DND-41 (cell line): ENCODE results near the gene MR1.
"Not testable (repeated sequence)": the region's sequence is repeated elsewhere in the genome, so short reads cannot be mapped to it uniquely, and the experiment has no call there.

Experiments used
- ATAC-seq: fragments of 200-7000 bp; cut with Tn5 transposase; 3 replicates; pipeline ENCODE4 v1.9.1; 2021; ENCODE audit warnings: low read depth; ENCODE audit not compliant: insufficient read depth
- DNase-seq: peaks from one replicate; pipeline ENCODE4 v3.0.0-alpha.2; 2020
- H2AFZ ChIP-seq: 2 replicates; pipeline ENCODE4 v1.6.0; 2012; ENCODE audit warnings: low read depth, low read length
- H3K27ac ChIP-seq: 2 replicates; pipeline ENCODE4 v1.5.1; 2012; ENCODE audit warnings: low read length, inconsistent platforms
- H3K27me3 ChIP-seq: fragments of 200-600 bp; sonication (generic); 2 replicates; pipeline ENCODE4 v1.6.0; 2012; ENCODE audit warnings: low read length, mild to moderate bottlenecking, inconsistent platforms; ENCODE audit not compliant: insufficient read depth, poor library complexity
- H3K36me3 ChIP-seq: 2 replicates; pipeline ENCODE4 v1.5.1; 2012; ENCODE audit warnings: low read length, inconsistent platforms; ENCODE audit not compliant: insufficient read depth
- H3K4me1 ChIP-seq: 2 replicates; pipeline ENCODE4 v1.5.1; 2012; ENCODE audit warnings: mild to moderate bottlenecking, low read length; ENCODE audit not compliant: insufficient read depth
- H3K4me2 ChIP-seq: 2 replicates; pipeline ENCODE4 v1.6.0; 2012; ENCODE audit warnings: mild to moderate bottlenecking, moderate library complexity, low read length, inconsistent platforms; ENCODE audit not compliant: insufficient read depth
- H3K4me3 ChIP-seq, 2 experiments: fragments of 200-600 bp in 1 of 2; shearing (Covaris generic) in 1 of 2; 2 replicates each; pipeline ENCODE4 v1.5.1; 2012 to 2016; ENCODE audit warnings: inconsistent platforms in 2 of 2, low read length in 2 of 2, mild to moderate bottlenecking in 2 of 2, low read depth in 1 of 2, moderate library complexity in 1 of 2
- H3K79me2 ChIP-seq: 2 replicates; pipeline ENCODE4 v1.6.0; 2012; ENCODE audit warnings: low read length, inconsistent platforms; ENCODE audit not compliant: insufficient read depth
- H3K9ac ChIP-seq: 2 replicates; pipeline ENCODE4 v1.6.0; 2012; ENCODE audit warnings: low read depth, mild to moderate bottlenecking, inconsistent platforms, low read length, moderate library complexity
- H3K9me3 ChIP-seq: 2 replicates; pipeline ENCODE4 v1.5.1; 2012; ENCODE audit warnings: low read length, moderate library complexity, mild to moderate bottlenecking, inconsistent platforms; ENCODE audit not compliant: insufficient read depth, severe bottlenecking
- H4K20me1 ChIP-seq: 2 replicates; pipeline ENCODE4 v1.6.0; 2012; ENCODE audit warnings: low read length; ENCODE audit not compliant: insufficient read depth
- EZH2 ChIP-seq: IDR thresholded peaks from 3 replicates; pipeline ENCODE4 v1.6.1; 2012; ENCODE audit warnings: borderline replicate concordance, low read depth, mild to moderate bottlenecking, moderate library complexity, low read length, inconsistent platforms; ENCODE audit not compliant: severe bottlenecking
- TF ChIP-seq, protein P1 (sequence below): IDR thresholded peaks from 2 replicates; pipeline ENCODE4 v1.5.1; 2012; ENCODE audit warnings: borderline replicate concordance, low read length, moderate library complexity, mild to moderate bottlenecking; ENCODE audit not compliant: poor library complexity, severe bottlenecking; ENCODE audit errors: extremely low read depth

MR1 gene

DNA sequence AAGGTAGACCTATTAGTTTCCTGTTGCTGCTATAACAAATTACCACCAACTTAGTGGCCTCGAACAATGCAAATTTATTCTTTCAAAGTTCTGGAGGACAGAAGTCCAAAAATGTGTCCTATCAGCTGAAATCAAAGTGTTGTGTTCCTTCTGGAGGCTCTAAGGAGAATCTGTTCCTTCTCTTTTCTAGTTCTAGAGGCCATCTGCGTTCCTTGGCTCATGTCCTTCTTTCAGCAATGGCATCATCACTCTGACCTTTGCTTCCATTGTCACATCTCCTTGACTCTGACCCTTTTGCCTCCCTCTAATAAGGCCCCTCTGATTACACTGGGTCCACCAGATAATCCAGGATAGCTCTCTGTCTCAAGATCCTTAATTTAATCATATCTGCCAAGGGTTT lies 1.2 kb upstream of the MR1 start:
- no peaks in the 10 kb centered on the region for H3K9me3 ChIP-seq
- peaks cover 44% of the 10 kb centered on the region for H3K4me1 ChIP-seq
- H3K4me2 ChIP-seq = no peak overlapping the region
- no peaks in the 10 kb centered on the region for H3K27me3 ChIP-seq
- DNase-seq (no peak), ATAC-seq (no peak)
- TF ChIP-seq, protein P1, sequence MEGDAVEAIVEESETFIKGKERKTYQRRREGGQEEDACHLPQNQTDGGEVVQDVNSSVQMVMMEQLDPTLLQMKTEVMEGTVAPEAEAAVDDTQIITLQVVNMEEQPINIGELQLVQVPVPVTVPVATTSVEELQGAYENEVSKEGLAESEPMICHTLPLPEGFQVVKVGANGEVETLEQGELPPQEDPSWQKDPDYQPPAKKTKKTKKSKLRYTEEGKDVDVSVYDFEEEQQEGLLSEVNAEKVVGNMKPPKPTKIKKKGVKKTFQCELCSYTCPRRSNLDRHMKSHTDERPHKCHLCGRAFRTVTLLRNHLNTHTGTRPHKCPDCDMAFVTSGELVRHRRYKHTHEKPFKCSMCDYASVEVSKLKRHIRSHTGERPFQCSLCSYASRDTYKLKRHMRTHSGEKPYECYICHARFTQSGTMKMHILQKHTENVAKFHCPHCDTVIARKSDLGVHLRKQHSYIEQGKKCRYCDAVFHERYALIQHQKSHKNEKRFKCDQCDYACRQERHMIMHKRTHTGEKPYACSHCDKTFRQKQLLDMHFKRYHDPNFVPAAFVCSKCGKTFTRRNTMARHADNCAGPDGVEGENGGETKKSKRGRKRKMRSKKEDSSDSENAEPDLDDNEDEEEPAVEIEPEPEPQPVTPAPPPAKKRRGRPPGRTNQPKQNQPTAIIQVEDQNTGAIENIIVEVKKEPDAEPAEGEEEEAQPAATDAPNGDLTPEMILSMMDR = no peak
- no peak for TF ChIP-seq EZH2
- H3K27ac ChIP-seq = peak overlapping the region; percentile 83
- peaks cover 33% of the 10 kb centered on the region for H3K79me2 ChIP-seq
- H3K4me3 ChIP-seq = no peak overlapping the region
- peak overlapping the region; percentile 88 for H2AFZ ChIP-seq
- H3K9ac ChIP-seq = no peak overlapping the region
- no peaks in the 10 kb centered on the region for H3K36me3 ChIP-seq
- H4K20me1 ChIP-seq = no peaks in the 10 kb centered on the region

DNA sequence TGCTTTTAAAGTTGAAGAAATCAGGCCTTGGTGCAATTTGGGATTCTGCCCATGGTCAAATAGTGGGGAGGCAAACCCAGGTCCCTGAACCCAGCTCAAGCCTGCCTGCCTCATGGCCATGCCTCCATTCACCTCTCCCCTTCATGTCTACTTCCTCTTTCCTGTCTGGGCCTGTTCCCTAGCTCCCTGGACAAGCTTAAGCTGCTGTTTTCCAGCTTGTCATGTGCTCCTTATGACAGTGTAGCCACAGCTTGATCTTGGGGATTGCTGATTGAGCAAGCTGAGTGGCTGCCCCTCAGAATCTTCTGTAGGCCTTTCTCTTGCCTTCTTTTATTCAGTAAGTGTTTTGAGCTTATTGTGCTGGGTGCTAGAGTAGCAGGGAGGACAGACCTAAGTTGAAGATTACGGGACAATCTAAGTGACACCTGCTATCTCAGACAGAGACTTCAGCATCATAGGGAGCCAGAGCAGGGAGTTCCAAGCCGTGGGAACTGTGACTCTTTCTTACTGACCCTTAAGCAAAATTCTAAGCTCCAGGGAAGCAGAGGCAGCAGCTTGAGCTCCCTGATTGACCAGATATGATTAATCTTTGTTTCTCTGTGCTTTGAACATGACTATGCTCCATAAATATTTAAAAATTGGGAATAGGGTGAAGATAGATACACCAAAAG lies 520 bp upstream of the MR1 start:
- Histone ChIP-seq H3K27ac (peak overlapping the region; percentile 83), H3K9me3 (no peaks in the 10 kb centered on the region), H3K9ac (peak overlapping the region; percentile 68), H3K36me3 (peaks cover 3% of the 10 kb centered on the region; the same call in 1 of the 2 replicates), H3K4me1 (peaks cover 46% of the 10 kb centered on the region), H3K27me3 (no peaks in the 10 kb centered on the region), H3K4me3 (peak overlapping the region; percentile 52 to 69; a peak in 3 of 4 replicates), H3K4me2 (peak overlapping the region; percentile 82), H2AFZ (peak overlapping the region; percentile 88), H4K20me1 (no peaks in the 10 kb centered on the region), H3K79me2 (peaks cover 39% of the 10 kb centered on the region)
- ATAC-seq = peak; percentile 61
- peak; percentile 54 for DNase-seq
- TF ChIP-seq EZH2 = no peak
- TF ChIP-seq, protein P1 = no peak

DNA sequence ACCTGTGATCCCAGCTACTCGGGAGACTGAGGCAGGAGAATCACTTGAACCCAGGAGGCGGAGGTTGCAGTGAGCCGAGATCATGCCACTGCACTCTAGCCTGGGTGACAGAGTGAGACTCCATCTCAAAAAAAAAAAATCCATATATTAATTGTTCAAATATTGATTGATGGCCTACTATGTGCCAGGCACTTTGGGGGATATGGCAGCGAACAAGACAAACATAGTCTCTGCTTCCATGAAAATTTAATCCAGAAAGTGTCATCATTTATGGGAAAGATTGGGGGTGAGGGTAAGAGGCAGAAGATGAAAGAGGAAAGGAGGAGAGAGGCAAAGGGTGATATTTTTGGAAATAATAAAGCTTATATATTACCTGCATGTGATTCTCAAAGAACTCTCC lies 1.4 kb downstream of the MR1 start:
- H3K27ac ChIP-seq, H3K4me3 ChIP-seq, ATAC-seq, DNase-seq, H3K9ac ChIP-seq, H3K9me3 ChIP-seq, H4K20me1 ChIP-seq, H3K27me3 ChIP-seq, H2AFZ ChIP-seq: not testable (repeated sequence)
- Histone ChIP-seq H3K4me2 (peak overlapping the region; percentile 82), H3K36me3 (peaks cover 11% of the 10 kb centered on the region; the same call in 1 of the 2 replicates), H3K79me2 (peaks cover 52% of the 10 kb centered on the region), H3K4me1 (peaks cover 49% of the 10 kb centered on the region)

DNA sequence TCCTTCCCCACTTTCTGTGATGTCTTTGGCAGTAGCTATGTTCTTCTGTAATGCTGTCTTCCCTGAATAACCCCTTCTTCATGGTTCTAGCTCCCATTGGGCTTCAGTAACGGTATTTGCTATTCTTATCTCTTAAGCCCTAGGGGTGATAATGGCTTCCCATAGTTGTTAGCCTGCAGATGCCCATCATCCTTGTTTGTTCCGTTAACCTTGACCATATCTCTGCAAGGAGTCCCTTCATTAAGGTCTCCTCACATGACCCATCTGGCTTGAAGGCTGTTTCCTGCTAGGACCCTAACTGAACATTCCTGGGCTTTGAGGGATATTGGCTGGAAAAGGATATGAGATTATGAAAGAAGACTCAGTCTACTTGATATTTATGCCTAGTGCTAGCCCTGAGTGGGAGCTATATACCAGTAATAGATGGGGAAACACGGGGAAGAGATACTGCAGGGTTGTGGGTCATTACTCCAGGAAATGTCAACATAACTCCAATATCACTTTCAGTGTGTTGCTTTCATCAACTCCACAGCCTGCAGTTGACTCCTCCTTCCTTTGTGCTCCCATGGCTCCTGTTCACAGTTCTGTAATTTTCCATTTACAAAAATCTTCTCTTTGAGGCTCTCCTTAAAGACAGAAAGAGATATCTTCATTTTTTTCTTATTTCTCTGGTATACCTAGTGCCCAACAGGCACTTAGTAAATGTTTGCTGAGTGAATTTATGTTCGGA lies 2.5 kb downstream of the MR1 start:
- Histone ChIP-seq H2AFZ (no peak overlapping the region), H3K79me2 (peaks cover 59% of the 10 kb centered on the region), H3K27ac (peak overlapping the region; percentile 21; the same call in 1 of the 2 replicates), H3K4me1 (peaks cover 49% of the 10 kb centered on the region), H3K9me3 (no peaks in the 10 kb centered on the region), H4K20me1 (0 out of 2 replicates have a peak, but pooled peaks cover 3% of the 10 kb centered on the region), H3K9ac (no peak overlapping the region), H3K4me2 (peak overlapping the region; percentile 82), H3K27me3 (no peaks in the 10 kb centered on the region), H3K36me3 (peaks cover 11% of the 10 kb centered on the region; the same call in 1 of the 2 replicates), H3K4me3 (peak overlapping the region in 1 of 2 experiments; percentile 27; a peak in 1 of 4 replicates)
- no peak for TF ChIP-seq EZH2
- TF ChIP-seq, protein P1 = no peak
- ATAC-seq (no peak), DNase-seq (no peak)
